GM18499 (cell line): ENCODE results near the gene TGFBR2.

Experiments
- ATAC-seq: cut with Tn5 transposase; IDR thresholded peaks from one replicate; pipeline ENCODE4 v1.9.1; 2021; ENCODE audit warnings: moderate number of reproducible peaks; ENCODE audit not compliant: insufficient read depth, unreplicated experiment

TGFBR2 gene

GRCh38 chr3:30600572-30600971 is 5.8 kb upstream of the TGFBR2 start:
- ATAC-seq, result no peak

- ATAC-seq, result no peak
Observed at GRCh38 chr3:30602946-30603345, 3.5 kb upstream of the TGFBR2 start.

GRCh38 chr3:30604093-30604492 is 2.3 kb upstream of the TGFBR2 start:
- no peak for ATAC-seq

- ATAC-seq, result no peak
Observed at GRCh38 chr3:30604558-30604957, 1.8 kb upstream of the TGFBR2 start.

- no peak for ATAC-seq
Observed at GRCh38 chr3:30605005-30605404, 1.4 kb upstream of the TGFBR2 start.

GRCh38 chr3:30605706-30606300 is 598 bp upstream of the TGFBR2 start:
- no peak for ATAC-seq

- peak; percentile 7 for ATAC-seq
Observed at GRCh38 chr3:30607032-30607833, 832 bp downstream of the TGFBR2 start.

GRCh38 chr3:30608598-30608947 is 2.2 kb downstream of the TGFBR2 start:
- no peak for ATAC-seq

- no peak for ATAC-seq
Observed at GRCh38 chr3:30609930-30610701, 3.7 kb downstream of the TGFBR2 start.

GRCh38 chr3:30610702-30611368 is 4.4 kb downstream of the TGFBR2 start:
- no peak for ATAC-seq

- no peak for ATAC-seq
Observed at GRCh38 chr3:30611613-30612436, 5.4 kb downstream of the TGFBR2 start.

GRCh38 chr3:30612437-30613132 is 6.2 kb downstream of the TGFBR2 start:
- no peak for ATAC-seq

GRCh38 chr3:30613133-30613825 is 6.9 kb downstream of the TGFBR2 start:
- no peak for ATAC-seq

GRCh38 chr3:30614373-30614772 is 8.0 kb downstream of the TGFBR2 start:
- ATAC-seq, result no peak

GRCh38 chr3:30614943-30615342 is 8.5 kb downstream of the TGFBR2 start:
- no peak for ATAC-seq

GRCh38 chr3:30615615-30616346 is 9.4 kb downstream of the TGFBR2 start:
- no peak for ATAC-seq

GRCh38 chr3:30616347-30617027 is 10.1 kb downstream of the TGFBR2 start:
- ATAC-seq, result no peak

GRCh38 chr3:30617069-30617468 is 10.7 kb downstream of the TGFBR2 start:
- ATAC-seq, result no peak
